ENCODE data around the gene NUAK2. TPM values are rescaled to one million over a fixed set of nuclear protein-coding genes. Genes with fewer than 3 reads are reported as not detected.

NUAK2 gene
- total and polyA plus RNA-seq, 4 donors, result 4.2 to 14.1 (median 9.2) TPM

GRCh38 chr1:205312866-205313562 is 8.5 kb downstream of the NUAK2 start:
- peaks cover 0 to 40% (median 20%) of the 10 kb centered on the region in 5 donors for H3K4me1 ChIP-seq (ENCODE audit: control insufficient read depth in 5 of 5, insufficient read depth in 5 of 5, low read length in 5 of 5)
- no peak for TF ChIP-seq CTCF (IDR thresholded peaks at IDR 0.05; ENCODE audit: control extremely low read depth, extremely low read depth)
- ATAC-seq (ENCODE audit: insufficient read depth, low FRiP score) (no peak), DNase-seq (peak in 1 of 3 donors; percentile 46)
- H3K9ac ChIP-seq (ENCODE audit: insufficient read depth in 1 of 2, low read length in 2 of 2), result no peak overlapping the region
- H3K9me3 ChIP-seq (ENCODE audit: control insufficient read depth in 4 of 4, insufficient read depth in 3 of 4, low read length in 3 of 4), result no peaks in the 10 kb centered on the region
- no peak overlapping the region for H3K4me3 ChIP-seq
- peak overlapping the region; percentile 43 to 94 for H3K27ac ChIP-seq (ENCODE audit: low read depth in 1 of 2, low read length in 1 of 2)
- no peaks in the 10 kb centered on the region for H3K27me3 ChIP-seq (ENCODE audit: control insufficient read depth in 3 of 3, insufficient read depth in 3 of 3, low read length in 2 of 3)
- H3K36me3 ChIP-seq (ENCODE audit: control insufficient read depth in 4 of 4, insufficient read depth in 4 of 4, low read length in 4 of 4), result peaks cover 0 to 30% (median 4%) of the 10 kb centered on the region in 4 donors
- WGBS, 2 donors, result 54 to 60% methylated on average over 10 of the region's 10 CpGs

GRCh38 chr1:205310976-205311704 is 10.4 kb downstream of the NUAK2 start:
- H3K9me3 ChIP-seq (ENCODE audit: control insufficient read depth in 4 of 4, insufficient read depth in 3 of 4, low read length in 3 of 4), result no peaks in the 10 kb centered on the region
- H3K9ac ChIP-seq (ENCODE audit: insufficient read depth in 1 of 2, low read length in 2 of 2), result no peak overlapping the region
- WGBS, 2 donors, result 89 to 93% methylated on average over 8 of the region's 8 CpGs
- peaks cover 0 to 49% (median 4%) of the 10 kb centered on the region in 4 donors for H3K36me3 ChIP-seq (ENCODE audit: control insufficient read depth in 4 of 4, insufficient read depth in 4 of 4, low read length in 4 of 4)
- H3K4me1 ChIP-seq (ENCODE audit: control insufficient read depth in 5 of 5, insufficient read depth in 5 of 5, low read length in 5 of 5), result peaks cover 0 to 22% (median 14%) of the 10 kb centered on the region in 5 donors
- ATAC-seq (ENCODE audit: insufficient read depth, low FRiP score) (no peak), DNase-seq (no peak)
- no peak overlapping the region for H3K4me3 ChIP-seq
- H3K27ac ChIP-seq (ENCODE audit: low read depth in 1 of 2, low read length in 1 of 2), result peak overlapping the region in 1 of 2 donors; percentile 54
- TF ChIP-seq CTCF (IDR thresholded peaks at IDR 0.05; ENCODE audit: control extremely low read depth, extremely low read depth), result no peak
- H3K27me3 ChIP-seq (ENCODE audit: control insufficient read depth in 3 of 3, insufficient read depth in 3 of 3, low read length in 2 of 3), result no peaks in the 10 kb centered on the region

GRCh38 chr1:205309741-205310140 is 11.8 kb downstream of the NUAK2 start:
- no peak for DNase-seq
- TF ChIP-seq CTCF (IDR thresholded peaks at IDR 0.05; ENCODE audit: control extremely low read depth, extremely low read depth), result no peak

More at GRCh38 chr1:205309741-205310140, 11.8 kb downstream of the NUAK2 start:
- no peak for ATAC-seq (ENCODE audit: insufficient read depth, low FRiP score)
- Histone ChIP-seq H3K9ac (ENCODE audit: insufficient read depth in 1 of 2, low read length in 2 of 2) (no peak overlapping the region), H3K36me3 (ENCODE audit: control insufficient read depth in 4 of 4, insufficient read depth in 4 of 4, low read length in 4 of 4) (peaks cover 0 to 58% (median 4%) of the 10 kb centered on the region in 4 donors), H3K4me1 (ENCODE audit: control insufficient read depth in 5 of 5, insufficient read depth in 5 of 5, low read length in 5 of 5) (peaks cover 0 to 17% (median 14%) of the 10 kb centered on the region in 5 donors), H3K27ac (ENCODE audit: low read depth in 1 of 2, low read length in 1 of 2) (no peak overlapping the region), H3K9me3 (ENCODE audit: control insufficient read depth in 4 of 4, insufficient read depth in 3 of 4, low read length in 3 of 4) (no peaks in the 10 kb centered on the region), H3K27me3 (ENCODE audit: control insufficient read depth in 3 of 3, insufficient read depth in 3 of 3, low read length in 2 of 3) (no peaks in the 10 kb centered on the region), H3K4me3 (no peak overlapping the region)
- 75 to 76% methylated on average over 1 of the region's 1 CpG for WGBS, 2 donors
